H1 (cell line): Measurements from ENCODE around the gene BCAS1. TPM values are rescaled to one million over a fixed set of nuclear protein-coding genes. Genes with fewer than 3 reads are reported as not detected.

Source experiments
- CTCF ChIA-PET: fragments of 300-600 bp; sonication (Branson Sonifier 250); formaldehyde crosslinking; loops from one replicate; lab custom pipeline; 2021; ENCODE audit not compliant: partially characterized antibody; lab: Charles Lee
- POLR2A ChIA-PET: fragments of 300-600 bp; sonication (Branson Sonifier 250); formaldehyde crosslinking; loops from one replicate; lab custom pipeline; 2021; ENCODE audit warnings: inconsistent platforms; ENCODE audit not compliant: partially characterized antibody; lab: Charles Lee
- DNase-seq, 2 experiments: peaks; one replicate each; pipeline versions ENCODE4 v3.0.0 to v3.0.0-alpha.2; 2010 to 2022; ENCODE audit warnings: low spot score in 2 of 2, low read depth in 1 of 2, mixed read lengths in 1 of 2
- FAIRE-seq: peaks from 2 replicates; lab custom pipeline; 2011; peaks lifted over from hg19 to GRCh38; lab: Jason Lieb, UNC
- H2AFZ ChIP-seq: 2 replicates; pipeline ENCODE4 v1.8.1; 2012; ENCODE audit warnings: low read length, inconsistent platforms
- H2AK5ac ChIP-seq: 2 replicates; pipeline ENCODE4 v1.6.1; 2013; ENCODE audit warnings: low read depth, low read length
- H2BK120ac ChIP-seq: replicated peaks from 2 replicates; pipeline ENCODE3; 2013; ENCODE audit warnings: low read depth, low read length, inconsistent platforms
- H2BK12ac ChIP-seq: 2 replicates; pipeline ENCODE4 v1.6.1; 2013; ENCODE audit warnings: low read depth, low read length
- H2BK15ac ChIP-seq: 2 replicates; pipeline ENCODE4 v1.6.1; 2013; ENCODE audit warnings: low read length
- H2BK20ac ChIP-seq: 2 replicates; pipeline ENCODE4 v1.6.1; 2013; ENCODE audit warnings: low read length
- H2BK5ac ChIP-seq: 2 replicates; pipeline ENCODE4 v1.6.1; 2013; ENCODE audit warnings: low read depth, low read length
- H3K14ac ChIP-seq: 2 replicates; pipeline ENCODE4 v1.6.1; 2013; ENCODE audit warnings: inconsistent platforms; ENCODE audit not compliant: insufficient read length
- H3K18ac ChIP-seq: 2 replicates; pipeline ENCODE4 v1.6.1; 2013; ENCODE audit warnings: low read length; ENCODE audit errors: extremely low read depth
- H3K23ac ChIP-seq: 2 replicates; pipeline ENCODE4 v1.6.1; 2013; ENCODE audit warnings: inconsistent platforms; ENCODE audit not compliant: insufficient read length
- H3K23me2 ChIP-seq: 2 replicates; pipeline ENCODE4 v1.6.1; 2013; ENCODE audit warnings: low read depth, low read length
- H3K27ac ChIP-seq: 2 replicates; pipeline ENCODE4 v1.6.1; 2011; ENCODE audit warnings: low read depth, low read length, inconsistent platforms
- H3K27me3 ChIP-seq, 4 experiments: replicated peaks in 1 of 4; 1 replicate in 1 of 4; 2 replicates in 3 of 4; pipeline versions ENCODE4 v1.6.1 to v1.8.1; 2011 to 2013; ENCODE audit warnings: low read length in 3 of 4, mild to moderate bottlenecking in 3 of 4, inconsistent platforms in 2 of 4, mixed read lengths in 2 of 4, moderate library complexity in 1 of 4; ENCODE audit not compliant: control insufficient read depth in 3 of 4, insufficient read depth in 3 of 4; ENCODE audit errors: extremely low read depth in 1 of 4
- H3K36me3 ChIP-seq, 4 experiments: 2 replicates each; pipeline versions ENCODE4 v1.6.1 to v1.8.1; 2011 to 2013; ENCODE audit warnings: mild to moderate bottlenecking in 4 of 4, low read length in 3 of 4, moderate library complexity in 2 of 4, control low read depth in 1 of 4, inconsistent platforms in 1 of 4; ENCODE audit not compliant: insufficient read depth in 4 of 4, control insufficient read depth in 2 of 4
- H3K4ac ChIP-seq: replicated peaks from 2 replicates; pipeline ENCODE3; 2013; ENCODE audit warnings: low read length, low read depth, mixed read lengths, inconsistent platforms; ENCODE audit not compliant: insufficient read length
- H3K4me1 ChIP-seq, 4 experiments: replicated peaks in 1 of 4; 1 replicate in 1 of 4; 2 replicates in 3 of 4; pipeline versions ENCODE4 v1.6.1 to v1.8.1; 2011 to 2013; ENCODE audit warnings: low read length in 3 of 4, inconsistent platforms in 2 of 4, mixed read lengths in 1 of 4; ENCODE audit not compliant: insufficient read depth in 4 of 4, control insufficient read depth in 3 of 4
- H3K4me2 ChIP-seq, 2 experiments: 2 replicates each; pipeline versions ENCODE4 v1.6.1 to v1.8.1; 2011 to 2013; ENCODE audit warnings: low read depth in 2 of 2, low read length in 2 of 2, control low read depth in 1 of 2, inconsistent platforms in 1 of 2, mild to moderate bottlenecking in 1 of 2; ENCODE audit not compliant: insufficient read depth in 1 of 2
- H3K4me3 ChIP-seq, 4 experiments: fragments of 200-600, 300-600 bp in 1 of 4; sonication (generic), shearing (Covaris generic), sonication (Bioruptor Twin) in 1 of 4; 2 replicates each; pipeline versions ENCODE4 v1.5.1 to v1.8.1; 2011 to 2016; ENCODE audit warnings: low read length in 4 of 4, low read depth in 3 of 4, control low read depth in 2 of 4, inconsistent platforms in 2 of 4, mild to moderate bottlenecking in 2 of 4, mixed read lengths in 1 of 4, moderate library complexity in 1 of 4; ENCODE audit not compliant: insufficient read depth in 2 of 4; ENCODE audit errors: extremely low read depth in 1 of 4
- H3K56ac ChIP-seq: replicated peaks from 2 replicates; pipeline ENCODE3; 2013; ENCODE audit warnings: low read depth, mild to moderate bottlenecking, mixed read lengths, low read length, inconsistent platforms; ENCODE audit not compliant: insufficient read length
- H3K79me1 ChIP-seq: 2 replicates; pipeline ENCODE4 v1.6.1; 2013; ENCODE audit warnings: low read depth, low read length, control low read depth
- H3K79me2 ChIP-seq, 2 experiments: 2 replicates each; pipeline versions ENCODE4 v1.6.1 to v1.8.1; 2012 to 2013; ENCODE audit warnings: low read length in 2 of 2, mild to moderate bottlenecking in 2 of 2, inconsistent platforms in 1 of 2; ENCODE audit not compliant: insufficient read depth in 2 of 2, control insufficient read depth in 1 of 2
- H3K9ac ChIP-seq, 4 experiments: replicated peaks in 1 of 4; 1 replicate in 1 of 4; 2 replicates in 3 of 4; pipeline versions ENCODE4 v1.6.1 to v1.8.1; 2011 to 2013; ENCODE audit warnings: low read depth in 3 of 4, low read length in 3 of 4, control low read depth in 2 of 4, mild to moderate bottlenecking in 2 of 4, moderate library complexity in 2 of 4, inconsistent platforms in 1 of 4; ENCODE audit errors: extremely low read depth in 1 of 4
- H3K9me3 ChIP-seq, 2 experiments: 2 replicates each; pipeline versions ENCODE4 v1.6.1 to v1.8.1; 2012 to 2013; ENCODE audit warnings: mild to moderate bottlenecking in 2 of 2, moderate library complexity in 2 of 2, control low read depth in 1 of 2, inconsistent platforms in 1 of 2, low read depth in 1 of 2, low read length in 1 of 2, mixed read lengths in 1 of 2; ENCODE audit not compliant: insufficient read depth in 2 of 2
- H4K20me1 ChIP-seq, 2 experiments: replicated peaks in 1 of 2; 2 replicates each; pipeline versions ENCODE3 to v1.8.1; 2011 to 2013; ENCODE audit warnings: inconsistent platforms in 2 of 2, low read length in 2 of 2, mild to moderate bottlenecking in 1 of 2; ENCODE audit not compliant: insufficient read depth in 2 of 2, control insufficient read depth in 1 of 2
- H4K5ac ChIP-seq: 2 replicates; pipeline ENCODE4 v1.6.1; 2013; ENCODE audit warnings: low read length, low read depth, mixed read lengths, inconsistent platforms; ENCODE audit not compliant: insufficient read length
- H4K8ac ChIP-seq: 2 replicates; pipeline ENCODE4 v1.8.0; 2013; ENCODE audit warnings: mild to moderate bottlenecking, moderate library complexity, low read length, inconsistent platforms; ENCODE audit not compliant: insufficient read depth; ENCODE audit errors: extremely low read depth
- H4K91ac ChIP-seq: replicated peaks from 2 replicates; pipeline ENCODE3; 2013; ENCODE audit warnings: low read length, mixed read lengths, inconsistent platforms; ENCODE audit not compliant: insufficient read length
- GABPA ChIP-seq: IDR thresholded peaks from 2 replicates; pipeline ENCODE4 v1.6.1; 2011; ENCODE audit warnings: mild to moderate bottlenecking, low read length, moderate library complexity, borderline replicate concordance; ENCODE audit not compliant: insufficient read depth
- GTF2F1 ChIP-seq: IDR thresholded peaks from 2 replicates; pipeline ENCODE4 v1.6.1; 2012; ENCODE audit warnings: low read depth, low read length, improper control_type of control experiment, borderline replicate concordance
- KDM4A ChIP-seq: IDR thresholded peaks from one replicate; pipeline ENCODE4 v1.7.1; 2012; ENCODE audit warnings: low read depth, mild to moderate bottlenecking, moderate library complexity, low read length, inconsistent platforms; ENCODE audit not compliant: severe bottlenecking
- KDM5A ChIP-seq: fragments of 200-600 bp; IDR thresholded peaks from 2 replicates; pipeline ENCODE4 v1.7.1; 2012; ENCODE audit warnings: mild to moderate bottlenecking, low read length, inconsistent platforms, mixed read lengths
- ZNF274 ChIP-seq: IDR thresholded peaks from 2 replicates; pipeline ENCODE4 v1.7.0; 2012; ENCODE audit warnings: low read length, borderline replicate concordance; ENCODE audit errors: extremely low read depth
- WGBS, 2 experiments: shearing (Covaris generic) in 1 of 2; methylation state at CpG; one replicate each; pipeline versions ENCODE4 v1.1.6 to v1.1.7; 2013 to 2015; ENCODE audit warnings: low lambda C conversion rate in 2 of 2, mixed read lengths in 2 of 2, inconsistent platforms in 1 of 2, low coverage in 1 of 2, missing lambda C conversion rate in 1 of 2; ENCODE audit not compliant: insufficient replicate concordance in 2 of 2, insufficient coverage in 1 of 2, insufficient read length in 1 of 2; ENCODE audit errors: extremely low coverage in 1 of 2, missing lambda C conversion rate in 1 of 2; 5-methylcytosine and 5-hydroxymethylcytosine counted together
- polyA plus RNA-seq, 7 experiments: library from polyadenylated mRNA; depleted of rRNA in 3 of 7; stranded (reverse) in 5 of 7; unstranded in 2 of 7; fragments of >200 nt in 5 of 7; fragments of 200-250 nt in 2 of 7; gene quantifications; 1 replicate in 5 of 7; 2 replicates in 1 of 7; 4 replicates in 1 of 7; pipeline versions ENCODE4 v1.2.1 to v1.2.3, GENCODE V29; 2011 to 2013; ENCODE audit warnings: missing spikeins in 2 of 7, mixed read lengths in 2 of 7
- total RNA-seq: library from RNA; stranded (reverse); fragmentation: NEBNext Ultra II Directional; extraction: Animal tissue kit (Norgen Biotek cat#: 25700); gene quantifications from 2 replicates; pipeline ENCODE4 v1.2.1, GENCODE V29; 2021

The BCAS1 gene
- total and polyA plus RNA-seq, 2 of the 8 experiments (the other 6 are each of a cell fraction or from before 2014, with no cell fraction given), result 0.06 to 0.19 TPM

GRCh38 chr20:54114109-54114508 is 43.7 kb upstream of the BCAS1 start:
- Histone ChIP-seq H2BK5ac (no peak overlapping the region), H4K8ac (peak overlapping the region; percentile 28; the same call in 1 of the 2 replicates), H3K27ac (no peak overlapping the region), H4K91ac (no peak overlapping the region), H3K14ac (no peak overlapping the region), H3K18ac (no peak overlapping the region), H2BK120ac (no peak overlapping the region), H3K27me3 (no peaks in the 10 kb centered on the region), H3K23ac (no peak overlapping the region), H2AK5ac (no peak overlapping the region), H3K56ac (no peak overlapping the region), H2BK15ac (no peak overlapping the region), H3K36me3 (no peaks in the 10 kb centered on the region), H3K79me2 (no peaks in the 10 kb centered on the region), H3K9ac (no peak overlapping the region), H3K9me3 (no peaks in the 10 kb centered on the region), H4K20me1 (no peaks in the 10 kb centered on the region), H3K4me2 (no peak overlapping the region), H3K4ac (no peak overlapping the region), H3K23me2 (no peaks in the 10 kb centered on the region; the same call in 1 of the 2 replicates), H2BK12ac (no peak overlapping the region), H2AFZ (no peak overlapping the region), H3K4me3 (no peak overlapping the region), H4K5ac (no peak overlapping the region), H3K79me1 (no peaks in the 10 kb centered on the region), H3K4me1 (no peaks in the 10 kb centered on the region), H2BK20ac (no peak overlapping the region)
- FAIRE-seq (no peak), DNase-seq (no peak)
- no peak for TF ChIP-seq ZNF274
- no peak for TF ChIP-seq GABPA
- TF ChIP-seq KDM4A, result no peak
- no peak for TF ChIP-seq KDM5A
- no peak for TF ChIP-seq GTF2F1
- ChIA-PET POLR2A (no interaction called here), CTCF (interaction anchor here (4.9 kb wide), 1 partner anchor 11 kb away, joined by 30 read pairs; no protein-coding TSS in a partner anchor)
- WGBS, 2 experiments, result 91% methylated on average over 2 of the region's 2 CpGs; no CpG with 5 or more reads in 1 of the 2 experiments
